ENCODE data around the gene SRD5A3.

The SRD5A3 gene

GRCh38 chr4:55312489-55313101 lies 33.4 kb upstream of the SRD5A3 start:
- peak; percentile 81 for DNase-seq (ENCODE audit: low read depth)
- TF ChIP-seq CTCF (IDR thresholded peaks at IDR 0.05; ENCODE audit: low read length, missing control alignments): peak; percentile 88

GRCh38 chr4:55314141-55314820 lies 31.8 kb upstream of the SRD5A3 start:
- DNase-seq (ENCODE audit: low read depth): no peak
- H3K4me3 ChIP-seq (replicated peaks; ENCODE audit: low read depth, low read length): no peak overlapping the region

More at GRCh38 chr4:55312489-55313101, 33.4 kb upstream of the SRD5A3 start:
- H3K4me3 ChIP-seq (replicated peaks; ENCODE audit: low read depth, low read length): no peak overlapping the region

GRCh38 chr4:55318175-55319129 lies 27.6 kb upstream of the SRD5A3 start:
- peak; percentile 71 for DNase-seq (ENCODE audit: low read depth)
- no peak for TF ChIP-seq CTCF (IDR thresholded peaks at IDR 0.05; ENCODE audit: low read length, missing control alignments)
- H3K4me3 ChIP-seq (replicated peaks; ENCODE audit: low read depth, low read length): no peak overlapping the region

More at GRCh38 chr4:55314141-55314820, 31.8 kb upstream of the SRD5A3 start:
- no peak for TF ChIP-seq CTCF (IDR thresholded peaks at IDR 0.05; ENCODE audit: low read length, missing control alignments)

- TF ChIP-seq CTCF (IDR thresholded peaks at IDR 0.05; ENCODE audit: low read length, missing control alignments): peak; percentile 61
- peak; percentile 93 for DNase-seq (ENCODE audit: low read depth)
- no peak overlapping the region for H3K4me3 ChIP-seq (replicated peaks; ENCODE audit: low read depth, low read length)
These were observed 24.3 kb upstream of the SRD5A3 start for GRCh38 chr4:55321707-55322264.

GRCh38 chr4:55323375-55323774 lies 22.7 kb upstream of the SRD5A3 start:
- no peak for DNase-seq (ENCODE audit: low read depth)
- no peak overlapping the region for H3K4me3 ChIP-seq (replicated peaks; ENCODE audit: low read depth, low read length)
- TF ChIP-seq CTCF (IDR thresholded peaks at IDR 0.05; ENCODE audit: low read length, missing control alignments): no peak

GRCh38 chr4:55326629-55327028 lies 19.4 kb upstream of the SRD5A3 start:
- TF ChIP-seq CTCF (IDR thresholded peaks at IDR 0.05; ENCODE audit: low read length, missing control alignments): no peak
- H3K4me3 ChIP-seq (replicated peaks; ENCODE audit: low read depth, low read length): no peak overlapping the region
- no peak for DNase-seq (ENCODE audit: low read depth)
